GM12801 (cell line): Measurements from ENCODE around the gene RASGRF2.

Source experiments
- TF ChIP-seq, protein P1 (sequence below): IDR thresholded peaks from one replicate; pipeline ENCODE4 v1.5.1; 2011; ENCODE audit warnings: control low read depth; ENCODE audit not compliant: insufficient read length; ENCODE audit errors: extremely low read depth

Gene RASGRF2

DNA sequence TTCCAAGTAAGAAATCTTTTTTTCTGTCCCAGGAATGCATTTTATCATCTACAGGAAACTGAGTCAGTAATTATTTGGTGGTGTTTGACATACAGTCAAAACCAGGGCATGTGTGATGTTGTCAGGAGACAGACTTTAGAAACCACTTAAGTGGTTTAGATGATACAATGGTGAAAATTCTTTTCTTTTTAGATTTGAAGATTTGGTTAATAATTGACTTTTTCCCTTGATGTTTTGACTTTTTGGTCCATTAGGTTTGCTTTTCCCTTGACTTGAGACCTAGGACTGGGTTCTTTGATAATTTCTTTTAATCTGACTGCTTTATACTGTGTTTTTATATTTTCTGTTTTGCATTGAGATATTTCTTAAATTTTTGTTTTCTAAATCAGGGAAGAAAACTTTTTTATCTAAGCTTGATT is 85.2 kb downstream of the RASGRF2 start:
- TF ChIP-seq, protein P1, sequence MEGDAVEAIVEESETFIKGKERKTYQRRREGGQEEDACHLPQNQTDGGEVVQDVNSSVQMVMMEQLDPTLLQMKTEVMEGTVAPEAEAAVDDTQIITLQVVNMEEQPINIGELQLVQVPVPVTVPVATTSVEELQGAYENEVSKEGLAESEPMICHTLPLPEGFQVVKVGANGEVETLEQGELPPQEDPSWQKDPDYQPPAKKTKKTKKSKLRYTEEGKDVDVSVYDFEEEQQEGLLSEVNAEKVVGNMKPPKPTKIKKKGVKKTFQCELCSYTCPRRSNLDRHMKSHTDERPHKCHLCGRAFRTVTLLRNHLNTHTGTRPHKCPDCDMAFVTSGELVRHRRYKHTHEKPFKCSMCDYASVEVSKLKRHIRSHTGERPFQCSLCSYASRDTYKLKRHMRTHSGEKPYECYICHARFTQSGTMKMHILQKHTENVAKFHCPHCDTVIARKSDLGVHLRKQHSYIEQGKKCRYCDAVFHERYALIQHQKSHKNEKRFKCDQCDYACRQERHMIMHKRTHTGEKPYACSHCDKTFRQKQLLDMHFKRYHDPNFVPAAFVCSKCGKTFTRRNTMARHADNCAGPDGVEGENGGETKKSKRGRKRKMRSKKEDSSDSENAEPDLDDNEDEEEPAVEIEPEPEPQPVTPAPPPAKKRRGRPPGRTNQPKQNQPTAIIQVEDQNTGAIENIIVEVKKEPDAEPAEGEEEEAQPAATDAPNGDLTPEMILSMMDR = no peak

GRCh38 chr5:81046041-81046440 is 85.9 kb downstream of the RASGRF2 start:
- TF ChIP-seq, protein P1 = no peak

GRCh38 chr5:81052325-81052724 is 92.2 kb downstream of the RASGRF2 start:
- TF ChIP-seq, protein P1 = no peak

DNA sequence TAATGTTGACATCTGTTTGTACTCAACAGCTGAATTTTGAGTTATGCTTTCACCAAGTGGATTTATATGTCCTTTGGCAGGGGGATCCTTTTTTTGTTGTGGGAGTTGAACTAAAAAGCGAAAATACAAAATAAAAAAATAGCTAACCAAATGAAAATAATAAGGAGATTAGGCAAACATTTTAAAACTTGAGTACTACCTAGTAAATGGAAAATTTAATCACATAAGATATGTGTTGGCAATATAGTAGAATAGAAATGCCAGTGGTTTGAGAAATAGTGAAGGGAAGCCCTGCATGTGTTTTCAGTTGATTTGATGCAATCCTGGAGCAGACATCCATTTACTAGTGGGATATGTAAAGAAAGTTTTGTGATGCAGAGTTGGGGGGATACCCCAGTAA is 98.0 kb downstream of the RASGRF2 start:
- TF ChIP-seq, protein P1 = no peak

- TF ChIP-seq, protein P1 = no peak
Observed at GRCh38 chr5:81065492-81065891, 105.3 kb downstream of the RASGRF2 start.

DNA sequence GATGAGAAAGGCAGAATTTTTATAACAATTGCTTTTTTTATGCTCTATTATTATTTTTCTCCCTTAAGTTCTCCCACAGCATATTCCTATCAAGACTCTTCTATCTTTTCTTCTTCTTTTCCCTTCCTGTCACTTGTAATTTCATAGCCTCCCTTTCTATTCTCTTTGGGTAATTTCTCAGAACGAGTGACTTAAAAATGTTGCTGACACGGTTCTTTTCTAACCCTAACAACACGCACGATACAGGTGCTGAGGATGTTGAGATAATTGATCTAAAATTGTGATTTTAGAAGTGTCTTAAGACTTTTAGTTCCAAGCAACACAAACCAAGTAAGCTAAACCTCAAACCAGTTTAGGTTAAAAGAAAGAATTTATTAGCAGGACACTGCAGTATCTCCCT is 105.9 kb downstream of the RASGRF2 start:
- TF ChIP-seq, protein P1 = no peak

DNA sequence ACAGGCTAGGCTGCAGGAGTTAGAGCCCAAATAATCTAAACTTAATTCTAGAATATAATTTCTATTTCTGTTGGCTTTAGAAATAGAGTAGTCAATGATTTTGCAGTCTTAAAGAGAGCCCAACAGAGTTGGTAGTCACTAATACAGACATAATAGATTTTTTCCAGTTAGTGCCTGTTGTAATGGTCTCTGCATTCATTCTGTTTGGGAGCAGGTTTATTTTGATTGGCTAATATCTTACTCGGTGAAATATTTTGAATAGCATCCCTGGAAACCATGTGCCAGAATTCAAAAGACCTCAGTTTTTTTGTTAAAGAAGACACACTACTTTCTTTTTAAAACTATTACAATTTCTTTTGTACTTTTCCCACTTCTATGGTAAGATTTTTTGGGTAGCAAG is 107.2 kb downstream of the RASGRF2 start:
- TF ChIP-seq, protein P1 = no peak

GRCh38 chr5:81068063-81068462 is 107.9 kb downstream of the RASGRF2 start:
- TF ChIP-seq, protein P1 = no peak
